Bronchial epithelial cell (primary cell): ENCODE results near the gene ATP8B3. TPM values are rescaled to one million over a fixed set of nuclear protein-coding genes. Genes with fewer than 3 reads are reported as not detected.

ENCODE experiments used
- DNase-seq: peaks from one replicate; pipeline ENCODE4 v3.0.0-alpha.2; 2010; ENCODE audit warnings: low read depth
- FAIRE-seq: peaks from 2 replicates; lab custom pipeline; 2011; peaks lifted over from hg19 to GRCh38; lab: Jason Lieb, UNC
- H3K27me3 ChIP-seq: 2 replicates; pipeline ENCODE4 v1.5.1; 2011; ENCODE audit warnings: low read length; ENCODE audit not compliant: control insufficient read depth, insufficient read depth
- H3K36me3 ChIP-seq: 2 replicates; pipeline ENCODE4 v1.5.1; 2011; ENCODE audit warnings: low read length; ENCODE audit not compliant: control insufficient read depth, insufficient read depth
- H3K4me3 ChIP-seq: 2 replicates; pipeline ENCODE4 v1.5.1; 2011; ENCODE audit warnings: mild to moderate bottlenecking, low read depth, low read length, control low read depth
- CTCF ChIP-seq: IDR thresholded peaks from 2 replicates; pipeline ENCODE4 v1.5.1; 2011; ENCODE audit warnings: mild to moderate bottlenecking, moderate library complexity, low read length, control low read depth, inconsistent platforms; ENCODE audit not compliant: insufficient read depth, severe bottlenecking
- total RNA-seq: library from RNA; depleted of rRNA; stranded (reverse); fragments of >200 nt; gene quantifications from 2 replicates; pipeline ENCODE4 v1.2.1, GENCODE V29; 2014

ATP8B3 gene
- total RNA-seq, 1 donor from 2014 or later, result 0.26 TPM

- Histone ChIP-seq H3K4me3 (no peak overlapping the region), H3K27me3 (peaks cover 23% of the 10 kb centered on the region), H3K36me3 (no peaks in the 10 kb centered on the region)
- FAIRE-seq (no peak), DNase-seq (no peak)
- no peak for TF ChIP-seq CTCF
Observed at GRCh38 chr19:1769645-1769985, 42.5 kb downstream of the ATP8B3 start.

GRCh38 chr19:1768918-1769644 lies 43.0 kb downstream of the ATP8B3 start:
- DNase-seq, result no peak
- FAIRE-seq, result no peak
- H3K27me3 ChIP-seq, result peaks cover 26% of the 10 kb centered on the region

GRCh38 chr19:1768248-1768647 lies 43.8 kb downstream of the ATP8B3 start:
- no peak overlapping the region for H3K4me3 ChIP-seq
- H3K36me3 ChIP-seq, result no peaks in the 10 kb centered on the region
- peak; percentile 29 for TF ChIP-seq CTCF
- DNase-seq, result no peak
- FAIRE-seq, result no peak
- peaks cover 34% of the 10 kb centered on the region for H3K27me3 ChIP-seq

More at GRCh38 chr19:1768918-1769644, 43.0 kb downstream of the ATP8B3 start:
- Histone ChIP-seq H3K4me3 (no peak overlapping the region), H3K36me3 (no peaks in the 10 kb centered on the region)
- no peak for TF ChIP-seq CTCF

GRCh38 chr19:1767464-1767933 lies 44.6 kb downstream of the ATP8B3 start:
- Histone ChIP-seq H3K36me3 (no peaks in the 10 kb centered on the region), H3K4me3 (no peak overlapping the region), H3K27me3 (peaks cover 35% of the 10 kb centered on the region)
- TF ChIP-seq CTCF, result peak; percentile 89
- DNase-seq, result no peak
- no peak for FAIRE-seq

GRCh38 chr19:1766800-1767352 lies 45.2 kb downstream of the ATP8B3 start:
- DNase-seq (no peak), FAIRE-seq (no peak)
- Histone ChIP-seq H3K36me3 (no peaks in the 10 kb centered on the region), H3K4me3 (no peak overlapping the region), H3K27me3 (peaks cover 38% of the 10 kb centered on the region)
- TF ChIP-seq CTCF, result no peak
